ENCODE results near the gene TENM3.

TENM3 gene

GRCh38 chr4:182741054-182741453 is 497.9 kb downstream of the TENM3 start:
- DNase-seq (ENCODE audit: low read depth), result no peak

DNA sequence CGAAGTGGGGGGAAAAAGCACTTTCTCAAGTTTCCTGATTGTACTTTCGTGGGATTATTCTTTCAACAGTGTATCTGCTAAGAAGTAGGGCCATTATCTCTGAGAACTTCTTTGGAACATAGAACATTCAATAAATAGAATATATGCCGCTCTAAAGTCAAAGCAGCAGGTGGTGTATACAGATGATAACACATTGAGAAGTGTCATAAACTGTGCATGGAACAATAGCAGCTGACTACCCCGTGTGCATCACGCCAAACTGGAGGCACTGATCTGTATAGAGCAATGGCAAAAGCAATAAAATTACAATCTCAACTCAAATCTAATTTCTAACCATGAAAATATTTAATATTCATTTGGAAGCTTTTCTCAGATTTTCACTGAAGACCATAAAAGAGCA is 498.7 kb downstream of the TENM3 start:
- no peak for DNase-seq (ENCODE audit: low read depth)

- DNase-seq (ENCODE audit: low read depth), result no peak
Measured at GRCh38 chr4:182743815-182744214, 500.6 kb downstream of the TENM3 start.

GRCh38 chr4:182745237-182745636 is 502.0 kb downstream of the TENM3 start:
- no peak for DNase-seq (ENCODE audit: low read depth)

DNA sequence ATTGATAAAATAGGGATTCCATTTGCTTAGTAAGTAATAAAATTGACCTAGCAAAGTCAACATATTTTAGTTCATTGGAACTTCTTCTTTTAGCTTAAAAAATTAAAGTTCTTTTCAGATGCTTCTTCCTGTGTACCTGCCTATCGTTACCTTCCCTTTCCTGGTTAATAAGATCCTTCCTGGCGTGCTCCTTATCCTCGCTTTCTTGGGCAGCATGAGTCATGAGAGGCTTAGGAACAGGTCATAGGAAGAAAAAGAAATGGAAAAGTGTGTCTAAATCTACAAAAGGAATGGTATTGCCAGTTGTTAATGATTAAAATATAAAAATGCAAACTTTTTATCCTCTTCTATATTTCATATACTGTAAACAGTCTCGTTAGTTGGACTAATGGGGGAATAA is 503.7 kb downstream of the TENM3 start:
- DNase-seq (ENCODE audit: low read depth), result no peak

GRCh38 chr4:182748283-182748682 is 505.1 kb downstream of the TENM3 start:
- no peak for DNase-seq (ENCODE audit: low read depth)

DNA sequence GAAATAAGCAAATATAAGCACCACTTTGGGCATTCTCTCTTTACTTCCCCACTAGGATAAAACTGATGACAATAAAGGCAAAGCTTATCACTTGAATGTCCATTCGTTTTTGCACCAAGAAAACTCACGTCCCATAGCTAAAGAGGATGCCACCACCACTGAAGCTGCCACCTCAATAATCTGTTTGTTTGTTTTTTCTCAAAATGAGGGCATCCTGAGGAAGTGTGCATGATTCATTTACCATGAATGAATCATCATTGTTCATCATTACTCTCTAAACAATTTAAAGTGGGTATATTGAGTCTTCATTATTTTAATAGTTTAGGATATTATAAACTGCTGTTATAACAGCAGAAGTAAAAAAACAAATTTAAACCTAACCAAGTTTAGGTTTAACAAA is 505.7 kb downstream of the TENM3 start:
- no peak for DNase-seq (ENCODE audit: low read depth)

DNA sequence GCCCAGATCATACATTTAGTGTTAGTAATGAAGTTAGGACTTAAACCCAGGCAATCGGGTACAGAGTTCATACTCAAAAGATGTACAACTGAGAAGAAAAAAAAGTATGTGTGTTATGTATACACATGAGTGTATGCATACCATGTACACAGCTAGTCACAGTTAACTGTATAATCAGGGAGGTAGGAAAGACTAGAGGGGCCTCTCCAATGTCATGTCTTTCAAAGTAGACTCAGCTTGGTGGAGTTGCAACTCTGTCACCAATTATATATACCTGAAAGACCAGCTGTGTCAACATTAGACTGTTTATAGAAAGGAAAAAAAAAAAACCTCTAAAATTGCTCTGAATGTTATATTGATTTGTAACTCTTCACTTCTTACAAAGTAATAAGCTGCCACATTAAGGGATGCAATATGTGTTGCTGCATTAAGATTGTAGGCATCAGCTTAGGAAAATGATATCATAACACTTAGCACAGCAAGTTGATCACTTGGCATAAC is 506.5 kb downstream of the TENM3 start:
- DNase-seq (ENCODE audit: low read depth), result no peak

DNA sequence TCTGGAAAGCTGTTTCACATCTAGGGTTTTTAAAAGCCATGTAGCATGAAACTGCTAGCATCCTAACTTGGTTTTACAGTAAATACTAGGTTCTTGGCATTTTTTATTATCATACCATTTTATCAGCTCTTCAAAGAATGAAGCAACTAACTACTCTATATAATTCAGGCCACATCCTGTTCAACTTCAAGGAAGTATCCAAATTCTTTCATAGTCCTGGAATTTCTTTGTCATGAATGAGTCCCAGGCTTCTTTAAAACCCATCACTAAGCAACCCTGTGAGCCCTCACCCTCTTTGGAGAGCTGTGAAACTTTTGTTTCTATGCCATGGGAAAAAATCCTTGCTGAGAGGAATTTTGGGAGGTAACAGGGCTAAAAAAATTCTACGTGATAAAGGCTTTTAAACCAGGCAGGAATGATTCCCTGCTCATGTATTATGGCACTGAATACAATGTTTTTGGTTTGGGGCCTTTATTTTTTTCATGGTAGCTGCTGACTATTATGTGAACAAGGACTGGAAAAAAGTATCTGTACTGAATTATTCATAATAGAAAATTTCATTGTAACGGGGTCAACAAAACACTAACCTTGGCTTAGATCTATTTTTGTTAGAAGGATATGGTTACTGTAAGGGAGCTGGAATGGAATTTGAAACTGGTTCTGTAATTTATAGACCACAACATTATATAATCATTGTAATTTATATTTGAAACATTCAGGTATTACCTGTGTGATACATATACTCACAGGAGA is 509.1 kb downstream of the TENM3 start:
- peak; percentile 14 for DNase-seq (ENCODE audit: low read depth)

DNA sequence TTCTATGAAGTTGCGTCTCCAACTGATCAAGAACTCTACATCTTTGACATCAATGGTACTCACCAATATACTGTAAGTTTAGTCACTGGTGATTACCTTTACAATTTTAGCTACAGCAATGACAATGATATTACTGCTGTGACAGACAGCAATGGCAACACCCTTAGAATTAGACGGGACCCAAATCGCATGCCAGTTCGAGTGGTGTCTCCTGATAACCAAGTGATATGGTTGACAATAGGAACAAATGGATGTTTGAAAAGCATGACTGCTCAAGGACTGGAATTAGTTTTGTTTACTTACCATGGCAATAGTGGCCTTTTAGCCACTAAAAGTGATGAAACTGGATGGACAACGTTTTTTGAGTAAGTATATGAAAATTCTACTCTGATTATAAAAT is 511.7 kb downstream of the TENM3 start:
- DNase-seq (ENCODE audit: low read depth), result no peak

DNA sequence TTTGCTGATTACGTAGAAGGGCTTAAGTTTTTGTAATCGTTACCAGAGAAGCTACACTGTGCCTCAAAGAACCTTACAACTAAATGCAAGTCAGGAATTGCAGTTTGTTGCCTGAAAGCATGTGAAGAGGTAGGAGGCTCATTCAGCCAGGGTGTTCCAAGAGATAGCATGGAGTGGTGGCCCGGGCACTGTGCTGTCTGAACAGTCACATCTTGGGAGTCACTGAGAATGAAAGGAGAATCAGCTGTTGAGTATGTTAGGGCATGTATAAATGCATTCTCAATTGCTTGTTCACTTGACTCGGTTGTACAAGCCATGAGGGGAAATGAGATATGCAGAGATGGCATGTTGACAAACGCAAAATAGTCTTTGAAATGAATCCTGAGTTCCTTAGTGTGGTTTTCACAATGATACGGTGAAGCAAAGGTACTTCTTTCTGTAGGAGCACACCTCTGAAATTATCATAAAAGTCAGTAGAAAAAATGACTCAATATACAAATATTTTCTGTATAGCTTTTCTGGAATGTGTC is 513.0 kb downstream of the TENM3 start:
- DNase-seq (ENCODE audit: low read depth), result no peak

GRCh38 chr4:182758273-182758672 is 515.1 kb downstream of the TENM3 start:
- no peak for DNase-seq (ENCODE audit: low read depth)

DNA sequence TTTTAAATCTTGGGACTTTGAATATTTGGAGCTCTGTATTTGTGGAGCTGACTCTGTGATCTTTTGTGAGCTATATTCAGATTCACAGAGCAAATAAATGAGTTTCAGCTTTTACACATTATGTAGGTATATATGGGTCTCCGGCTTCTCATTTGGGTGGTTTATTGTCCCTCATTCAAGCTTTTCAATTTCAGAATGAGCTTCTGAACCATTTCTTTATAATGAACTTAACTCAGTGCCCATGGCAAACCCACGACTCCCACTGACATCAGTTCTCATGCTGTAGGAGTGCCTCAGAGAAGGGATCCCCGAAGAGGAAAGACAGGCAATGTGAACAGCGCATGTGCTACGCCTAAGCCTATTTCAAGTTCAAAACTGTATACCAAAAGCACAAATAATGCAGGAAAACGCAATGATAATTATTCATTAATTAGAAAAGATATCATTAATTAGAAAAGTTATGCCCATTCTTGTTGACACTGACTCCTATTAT is 517.4 kb downstream of the TENM3 start:
- DNase-seq (ENCODE audit: low read depth), result no peak

DNA sequence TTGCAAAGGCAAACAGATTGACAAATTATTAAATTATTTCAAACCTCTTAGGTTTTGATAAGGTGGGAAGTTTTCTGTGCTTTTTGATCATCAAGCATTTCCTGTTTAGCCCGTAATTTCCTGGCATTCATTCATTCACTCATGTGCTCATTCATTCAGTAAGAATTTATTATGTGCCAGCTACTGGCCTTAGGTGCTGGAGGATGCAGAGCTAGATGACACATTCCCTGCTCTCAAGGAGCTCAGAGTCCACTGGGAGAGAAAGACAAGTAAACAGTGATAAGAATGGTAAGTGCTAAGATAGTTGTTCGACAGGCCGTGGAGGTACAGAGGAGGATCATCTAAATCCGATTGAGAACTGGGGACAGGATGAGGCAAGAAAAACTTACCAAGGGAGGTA is 520.9 kb downstream of the TENM3 start:
- DNase-seq (ENCODE audit: low read depth), result no peak

DNA sequence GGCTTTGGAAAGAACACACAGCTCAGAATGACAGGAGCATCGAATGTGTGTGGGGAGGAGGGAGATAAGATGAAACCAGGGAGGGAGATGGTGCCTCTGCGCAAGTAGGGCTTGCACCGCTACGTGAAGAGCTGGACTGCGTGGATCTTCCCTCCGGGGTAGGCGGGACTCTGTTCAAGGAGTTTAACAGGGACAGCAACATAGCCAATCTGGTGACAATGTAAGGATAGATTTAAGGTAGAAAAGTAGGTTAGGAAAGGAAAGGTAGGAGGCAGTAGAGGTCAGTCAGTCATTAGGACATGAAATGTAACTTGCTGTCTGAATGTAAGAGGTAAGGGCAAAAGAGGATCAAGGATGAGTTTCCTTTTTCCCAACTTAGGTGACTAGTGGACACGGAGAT is 521.4 kb downstream of the TENM3 start:
- no peak for DNase-seq (ENCODE audit: low read depth)

- no peak for DNase-seq (ENCODE audit: low read depth)
Measured at GRCh38 chr4:182765987-182766856, 523.0 kb downstream of the TENM3 start.

- DNase-seq (ENCODE audit: low read depth), result no peak
Measured at GRCh38 chr4:182766857-182767250, 523.7 kb downstream of the TENM3 start.

- no peak for DNase-seq (ENCODE audit: low read depth)
Measured at GRCh38 chr4:182768838-182769237, 525.6 kb downstream of the TENM3 start.

GRCh38 chr4:182770259-182770995 is 527.2 kb downstream of the TENM3 start:
- DNase-seq (ENCODE audit: low read depth), result no peak

DNA sequence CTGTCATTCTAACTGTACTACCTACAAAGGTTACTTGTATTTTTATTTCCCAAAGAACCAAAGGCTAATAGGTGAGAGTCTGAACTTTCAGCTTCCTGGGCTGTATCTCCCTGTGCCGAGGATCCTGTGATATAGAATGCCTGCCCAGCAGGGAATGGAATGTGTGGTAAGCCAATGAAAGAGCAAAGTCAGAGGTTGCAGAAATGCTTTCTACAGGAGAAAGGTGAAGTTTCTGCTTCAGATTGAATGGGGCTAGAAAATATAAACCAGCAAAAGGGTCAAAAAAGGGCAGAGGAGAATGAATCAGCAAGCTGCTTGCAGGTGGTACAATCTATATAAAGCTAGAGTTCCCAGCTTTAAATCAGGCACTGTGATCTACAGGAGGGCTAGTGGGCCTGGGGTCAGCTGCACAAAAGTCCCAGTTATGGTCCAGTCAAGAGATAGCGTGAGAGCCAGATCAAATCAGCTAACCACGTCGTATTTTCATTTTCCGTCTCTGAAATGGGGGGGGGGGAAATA is 527.9 kb downstream of the TENM3 start:
- DNase-seq (ENCODE audit: low read depth), result no peak

DNA sequence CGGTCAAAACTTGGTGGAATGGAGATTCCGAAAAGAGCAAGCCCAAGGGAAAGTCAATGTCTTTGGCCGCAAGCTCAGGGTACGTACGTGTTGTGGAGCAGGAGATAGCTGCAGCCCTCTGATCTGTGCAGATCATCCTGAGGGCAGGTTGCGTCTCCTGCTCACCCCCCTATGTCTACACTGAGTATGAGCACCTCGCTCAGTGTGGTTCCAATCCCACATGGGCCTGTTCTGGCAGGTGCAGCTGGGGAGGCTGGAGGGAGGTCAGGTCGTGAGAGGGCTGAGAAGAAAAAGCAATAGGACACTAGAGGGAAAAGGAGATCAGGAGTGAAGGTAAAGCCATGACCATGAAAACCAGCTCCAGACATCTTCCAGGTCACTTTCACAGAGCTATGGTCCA is 531.9 kb downstream of the TENM3 start:
- DNase-seq (ENCODE audit: low read depth), result no peak
